Type B pancreatic cell (in vitro differentiated cells): ENCODE data around the gene FAM199X. TPM values are rescaled to one million over a fixed set of nuclear protein-coding genes. Genes with fewer than 3 reads are reported as not detected.

Source experiments
- DNase-seq: peaks from one replicate; pipeline ENCODE4 v3.0.0; 2021; ENCODE audit warnings: mixed read lengths; ENCODE audit not compliant: unreplicated experiment; ENCODE audit errors: extremely low spot score
- H3K27ac Mint-ChIP-seq: 2 replicates; pipeline ENCODE4 v1.8.0; 2021; ENCODE audit warnings: mild to moderate bottlenecking, mixed read lengths
- H3K27me3 Mint-ChIP-seq: 2 replicates; pipeline ENCODE4 v1.8.0; 2021; ENCODE audit warnings: mixed read lengths
- H3K36me3 Mint-ChIP-seq: 2 replicates; pipeline ENCODE4 v1.8.0; 2021; ENCODE audit warnings: mixed read lengths
- H3K4me1 Mint-ChIP-seq: one replicate; pipeline ENCODE4 v1.8.0; 2021; ENCODE audit warnings: mixed read lengths; ENCODE audit not compliant: unreplicated experiment
- H3K4me3 Mint-ChIP-seq: 2 replicates; pipeline ENCODE4 v1.8.0; 2021; ENCODE audit warnings: mild to moderate bottlenecking, mixed read lengths
- H3K9me3 Mint-ChIP-seq: 2 replicates; pipeline ENCODE4 v1.8.0; 2021; ENCODE audit warnings: mixed read lengths
- total RNA-seq: library from RNA; stranded (reverse); gene quantifications from 2 replicates; pipeline ENCODE4 v1.2.1, GENCODE V29; 2021; ENCODE audit warnings: low replicate concordance
- TF ChIP-seq, protein P1 (sequence below): fragments of 200-600 bp; sonication (generic); conservative IDR thresholded peaks from 2 replicates; pipeline ENCODE4 v1.5.0; 2021; ENCODE audit warnings: antibody characterized with exemption, mild to moderate bottlenecking

FAM199X gene
- total RNA-seq, 1 donor from 2014 or later = 17.4 TPM

DNA sequence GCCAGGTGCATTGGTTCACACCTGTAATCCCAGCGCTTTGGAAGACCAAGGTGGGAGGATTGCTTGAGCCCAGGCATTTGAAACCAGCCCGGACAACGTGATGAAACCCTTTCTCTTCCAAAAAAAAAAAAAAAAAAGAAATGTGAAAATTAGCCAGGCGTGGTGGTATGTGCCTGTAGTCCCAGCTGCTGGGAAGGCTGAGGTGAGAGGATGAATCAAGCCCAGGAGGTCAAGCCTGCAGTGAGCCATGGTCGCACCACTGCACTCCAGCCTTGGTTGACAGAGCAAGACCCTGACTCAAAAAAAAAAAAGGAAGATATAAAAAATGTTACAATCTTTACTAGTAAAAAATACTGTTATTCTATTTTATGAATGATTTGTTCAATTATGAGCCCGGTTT lies 5.9 kb downstream of the FAM199X start:
- TF ChIP-seq, protein P1, sequence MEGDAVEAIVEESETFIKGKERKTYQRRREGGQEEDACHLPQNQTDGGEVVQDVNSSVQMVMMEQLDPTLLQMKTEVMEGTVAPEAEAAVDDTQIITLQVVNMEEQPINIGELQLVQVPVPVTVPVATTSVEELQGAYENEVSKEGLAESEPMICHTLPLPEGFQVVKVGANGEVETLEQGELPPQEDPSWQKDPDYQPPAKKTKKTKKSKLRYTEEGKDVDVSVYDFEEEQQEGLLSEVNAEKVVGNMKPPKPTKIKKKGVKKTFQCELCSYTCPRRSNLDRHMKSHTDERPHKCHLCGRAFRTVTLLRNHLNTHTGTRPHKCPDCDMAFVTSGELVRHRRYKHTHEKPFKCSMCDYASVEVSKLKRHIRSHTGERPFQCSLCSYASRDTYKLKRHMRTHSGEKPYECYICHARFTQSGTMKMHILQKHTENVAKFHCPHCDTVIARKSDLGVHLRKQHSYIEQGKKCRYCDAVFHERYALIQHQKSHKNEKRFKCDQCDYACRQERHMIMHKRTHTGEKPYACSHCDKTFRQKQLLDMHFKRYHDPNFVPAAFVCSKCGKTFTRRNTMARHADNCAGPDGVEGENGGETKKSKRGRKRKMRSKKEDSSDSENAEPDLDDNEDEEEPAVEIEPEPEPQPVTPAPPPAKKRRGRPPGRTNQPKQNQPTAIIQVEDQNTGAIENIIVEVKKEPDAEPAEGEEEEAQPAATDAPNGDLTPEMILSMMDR = no peak

DNA sequence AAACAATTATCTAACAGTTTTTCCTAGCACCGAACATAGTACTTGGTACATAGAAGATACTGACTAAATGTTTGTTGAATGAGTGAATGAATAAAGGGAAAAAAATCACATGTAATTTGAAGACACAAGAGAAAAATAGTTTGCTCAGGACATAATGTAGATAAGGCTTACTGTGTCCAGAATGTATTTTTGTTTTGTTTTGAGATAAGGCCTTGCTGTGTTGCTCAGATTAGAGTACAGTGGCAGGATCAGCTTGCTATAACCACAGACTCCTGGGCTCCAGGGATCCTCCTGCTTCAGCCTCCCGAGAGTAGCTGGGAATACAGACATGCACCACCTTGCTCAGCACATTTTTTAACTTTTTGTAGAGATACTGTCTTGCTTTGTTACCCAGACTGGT lies 6.5 kb downstream of the FAM199X start:
- H3K4me1 Mint-ChIP-seq = peaks cover 10% of the 10 kb centered on the region
- no peak overlapping the region for H3K27ac Mint-ChIP-seq
- peaks cover 7% of the 10 kb centered on the region for H3K36me3 Mint-ChIP-seq
- no peak for DNase-seq
- H3K4me3 Mint-ChIP-seq = no peak overlapping the region
- no peaks in the 10 kb centered on the region for H3K9me3 Mint-ChIP-seq
- H3K27me3 Mint-ChIP-seq = no peaks in the 10 kb centered on the region
- TF ChIP-seq, protein P1 = no peak

More for the DNA sequence above, 5.9 kb downstream of the FAM199X start:
- DNase-seq = no peak
- H3K9me3 Mint-ChIP-seq = no peaks in the 10 kb centered on the region
- no peaks in the 10 kb centered on the region for H3K27me3 Mint-ChIP-seq
- H3K36me3 Mint-ChIP-seq = peaks cover 4% of the 10 kb centered on the region
- H3K4me3 Mint-ChIP-seq = no peak overlapping the region
- H3K27ac Mint-ChIP-seq = no peak overlapping the region
- peaks cover 10% of the 10 kb centered on the region for H3K4me1 Mint-ChIP-seq

DNA sequence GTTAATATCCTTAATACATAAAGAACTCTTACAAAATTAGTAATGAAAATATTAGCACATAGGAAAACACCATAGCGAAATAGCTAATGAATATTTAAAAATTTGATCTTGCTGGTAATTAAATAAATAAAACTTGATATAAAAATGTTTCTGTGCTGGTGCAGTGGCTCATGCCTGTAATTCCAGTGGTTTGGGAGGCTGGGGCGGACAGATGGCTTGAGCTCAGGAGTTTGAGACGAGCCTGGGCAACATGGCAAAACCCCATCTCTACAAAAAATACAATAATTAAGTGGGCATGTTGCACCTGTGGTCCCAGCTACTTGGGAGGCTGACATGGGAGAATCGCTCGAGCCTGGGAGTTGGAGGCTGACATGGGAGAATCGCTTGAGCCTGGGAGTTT lies 7.6 kb downstream of the FAM199X start:
- Mint-ChIP-seq H3K27ac (no peak overlapping the region), H3K27me3 (no peaks in the 10 kb centered on the region), H3K4me1 (no peaks in the 10 kb centered on the region), H3K9me3 (no peaks in the 10 kb centered on the region), H3K36me3 (peaks cover 13% of the 10 kb centered on the region), H3K4me3 (no peak overlapping the region)
- DNase-seq = no peak
- TF ChIP-seq, protein P1 = no peak

DNA sequence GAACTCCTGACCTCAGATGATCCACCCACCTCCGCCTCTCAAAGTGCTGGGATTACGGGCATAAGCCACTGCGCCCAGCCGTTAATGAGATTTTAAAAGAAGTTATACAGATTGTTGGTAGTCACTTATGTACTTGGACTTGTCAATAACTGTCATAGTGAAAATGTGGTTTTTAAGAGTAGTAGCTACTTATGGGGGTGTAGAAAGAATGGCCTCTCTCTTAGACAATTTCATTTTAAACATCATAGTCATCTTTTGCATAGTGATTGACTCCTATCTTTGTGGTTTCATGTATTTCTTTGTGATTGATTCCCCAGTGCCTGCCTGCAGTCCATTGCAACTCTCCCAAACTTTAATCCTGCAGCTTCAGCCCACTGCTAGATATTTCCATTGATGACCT lies 17.4 kb downstream of the FAM199X start:
- TF ChIP-seq, protein P1 = no peak
- no peaks in the 10 kb centered on the region for H3K9me3 Mint-ChIP-seq
- H3K4me1 Mint-ChIP-seq = no peaks in the 10 kb centered on the region
- peaks cover 6% of the 10 kb centered on the region for H3K36me3 Mint-ChIP-seq
- no peak for DNase-seq
- no peak overlapping the region for H3K4me3 Mint-ChIP-seq
- no peaks in the 10 kb centered on the region for H3K27me3 Mint-ChIP-seq
- H3K27ac Mint-ChIP-seq = no peak overlapping the region

DNA sequence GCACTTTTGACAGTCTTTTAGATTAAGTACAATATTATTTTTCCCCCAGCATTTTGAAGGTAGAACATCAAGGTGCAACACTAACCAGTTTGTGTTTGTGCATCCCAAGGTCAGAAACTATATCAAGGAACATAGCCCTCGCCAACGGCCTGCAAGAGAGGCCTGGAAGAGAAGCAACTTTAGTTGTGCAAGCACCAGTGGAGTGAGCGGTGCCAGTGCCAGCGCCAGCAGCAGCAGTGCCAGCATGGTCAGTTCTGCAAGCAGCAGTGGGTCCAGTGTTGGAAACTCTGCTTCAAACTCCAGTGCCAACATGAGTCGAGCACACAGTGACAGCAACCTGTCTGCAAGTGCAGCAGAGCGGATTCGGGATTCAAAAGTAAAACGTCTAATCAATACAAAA lies 21.7 kb downstream of the FAM199X start:
- Mint-ChIP-seq H3K9me3 (no peaks in the 10 kb centered on the region), H3K4me3 (no peak overlapping the region), H3K27me3 (no peaks in the 10 kb centered on the region), H3K4me1 (no peaks in the 10 kb centered on the region), H3K36me3 (no peaks in the 10 kb centered on the region), H3K27ac (no peak overlapping the region)
- TF ChIP-seq, protein P1 = no peak
- DNase-seq = no peak

DNA sequence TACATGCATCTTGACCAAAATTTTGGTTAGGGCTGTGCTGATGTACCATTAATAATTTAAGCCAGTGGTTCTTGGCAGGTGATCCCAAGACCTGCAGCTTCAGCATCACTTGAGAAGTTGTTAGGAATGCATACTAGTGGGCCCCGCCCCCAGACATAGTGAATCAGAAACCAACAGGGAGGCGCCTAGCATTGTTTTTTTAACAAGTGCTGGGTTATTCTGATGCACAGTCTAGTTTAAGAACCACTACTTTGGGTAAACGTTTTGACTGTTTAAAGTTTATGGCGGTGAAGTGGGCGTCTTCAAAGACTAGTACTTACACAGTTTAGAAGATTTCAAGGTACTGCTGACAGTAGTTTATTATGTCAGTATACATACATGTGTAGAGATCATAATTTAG lies 23.6 kb downstream of the FAM199X start:
- Mint-ChIP-seq H3K4me3 (no peak overlapping the region), H3K27ac (no peak overlapping the region), H3K4me1 (no peaks in the 10 kb centered on the region), H3K27me3 (no peaks in the 10 kb centered on the region), H3K9me3 (no peaks in the 10 kb centered on the region), H3K36me3 (no peaks in the 10 kb centered on the region)
- TF ChIP-seq, protein P1 = no peak
- DNase-seq = no peak
